ENCODE results near the gene WDR62.

DNA sequence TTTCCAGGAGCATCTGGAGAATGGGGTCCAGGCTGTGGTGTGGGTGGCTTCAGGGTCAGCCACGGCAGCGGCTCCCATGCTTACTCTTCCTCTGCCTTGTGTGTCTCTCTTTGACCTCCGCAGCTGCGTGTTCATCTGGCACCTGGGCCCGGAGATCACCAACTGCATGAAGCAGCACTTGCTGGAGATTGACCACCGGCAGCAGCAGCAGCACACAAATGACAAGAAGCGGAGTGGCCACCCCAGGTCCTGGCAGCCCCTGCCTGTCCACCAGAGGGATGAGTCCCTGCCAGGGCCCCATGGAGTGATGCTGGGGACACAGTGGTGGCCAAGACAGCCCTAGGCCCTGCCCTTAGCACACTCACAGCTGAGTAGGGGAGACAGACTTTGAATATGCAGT, 37.9 kb downstream of the WDR62 start:
- no peak for TF ChIP-seq CTCF (IDR thresholded peaks at IDR 0.05)
- no peak for TF ChIP-seq POLR2A (IDR thresholded peaks at IDR 0.05)
- no peak for TF ChIP-seq EP300 (IDR thresholded peaks at IDR 0.05)

All from ovary (tissue), 3 donors.